ENCODE results near the gene MGAT5.
A peak's percentile ranks its signal among the peaks of the same experiment; 100 is the strongest.

The MGAT5 gene

GRCh38 chr2:134307334-134307733, 53.5 kb downstream of the MGAT5 start:
- DNase-seq: no peak

- DNase-seq: no peak
Observed at GRCh38 chr2:134308474-134309385, 54.9 kb downstream of the MGAT5 start.

- no peak for DNase-seq
Observed at GRCh38 chr2:134310107-134311079, 56.5 kb downstream of the MGAT5 start.

- DNase-seq: no peak
Observed at GRCh38 chr2:134312482-134312881, 58.6 kb downstream of the MGAT5 start.

GRCh38 chr2:134314202-134314601, 60.3 kb downstream of the MGAT5 start:
- no peak for DNase-seq

- DNase-seq: no peak
Observed at GRCh38 chr2:134314681-134315368, 61.0 kb downstream of the MGAT5 start.

- no peak for DNase-seq
Observed at GRCh38 chr2:134315471-134315870, 61.6 kb downstream of the MGAT5 start.

- DNase-seq: no peak
Observed at GRCh38 chr2:134319596-134320254, 65.9 kb downstream of the MGAT5 start.

GRCh38 chr2:134320930-134321329, 67.1 kb downstream of the MGAT5 start:
- DNase-seq: no peak

GRCh38 chr2:134323777-134324176, 69.9 kb downstream of the MGAT5 start:
- no peak for DNase-seq

GRCh38 chr2:134324430-134324829, 70.6 kb downstream of the MGAT5 start:
- DNase-seq: no peak

GRCh38 chr2:134324947-134325346, 71.1 kb downstream of the MGAT5 start:
- DNase-seq: peak; percentile 33

- DNase-seq: no peak
Observed at GRCh38 chr2:134325696-134326095, 71.8 kb downstream of the MGAT5 start.

GRCh38 chr2:134327367-134327766, 73.5 kb downstream of the MGAT5 start:
- DNase-seq: no peak

GRCh38 chr2:134331081-134331480, 77.2 kb downstream of the MGAT5 start:
- no peak for DNase-seq

GRCh38 chr2:134333646-134334189, 79.8 kb downstream of the MGAT5 start:
- DNase-seq: no peak

GRCh38 chr2:134334542-134335353, 80.9 kb downstream of the MGAT5 start:
- DNase-seq: no peak

- DNase-seq: no peak
Observed at GRCh38 chr2:134335601-134336000, 81.7 kb downstream of the MGAT5 start.

- DNase-seq: no peak
Observed at GRCh38 chr2:134336352-134336751, 82.5 kb downstream of the MGAT5 start.

- DNase-seq: no peak
Observed at GRCh38 chr2:134336921-134337320, 83.0 kb downstream of the MGAT5 start.

GRCh38 chr2:134337631-134338030, 83.8 kb downstream of the MGAT5 start:
- no peak for DNase-seq

Data from RPMI8226 (cell line).